Lower leg skin (tissue), 4 donors: ENCODE data around the gene PAWR. TPM values are rescaled to one million over a fixed set of nuclear protein-coding genes. Genes with fewer than 3 reads are reported as not detected.
A peak's percentile ranks its signal among the peaks of the same experiment; 100 is the strongest.

Experiments used
- DNase-seq, 2 donors: peaks; one replicate each; pipeline ENCODE4 v3.0.0-alpha.2; 2019; ENCODE audit warnings: low spot score in 2 of 2
- H3K4me3 ChIP-seq: fragments of 200-600 bp; sonication (generic); 2 replicates; pipeline ENCODE4 v1.5.1; 2017; ENCODE audit warnings: mild to moderate bottlenecking, low read depth; ENCODE audit not compliant: poor library complexity, severe bottlenecking
- POLR2A ChIP-seq, 2 donors: fragments of 450-650 bp; IDR thresholded peaks; one replicate each; pipeline ENCODE4 v1.6.1; 2016 to 2017; ENCODE audit warnings: antibody characterized with exemption in 2 of 2, mild to moderate bottlenecking in 1 of 2, moderate library complexity in 1 of 2
- WGBS, 2 donors: methylation state at CpG; one replicate each; pipeline ENCODE4 v1.1.5; 2018; 5-methylcytosine and 5-hydroxymethylcytosine counted together
- intact Hi-C: fragments of 100-400 bp; cut with DNase I; formaldehyde crosslinking; loops from one replicate; pipeline ENCODE4 v1.15.0; 2023; ENCODE audit warnings: low total_unique reads
- total RNA-seq, 4 donors: library from RNA; depleted of rRNA; stranded (reverse); fragments of >200 nt; gene quantifications; one replicate each; pipeline ENCODE4 v1.1.0, GENCODE V29; 2016
- TF ChIP-seq, protein P1 (sequence below), 3 donors: fragments of 450-650 bp; IDR thresholded peaks; one replicate each; pipeline ENCODE4 v1.5.1; 2016; ENCODE audit warnings: antibody characterized with exemption in 3 of 3, mild to moderate bottlenecking in 3 of 3, moderate library complexity in 2 of 3

PAWR gene, protein sequence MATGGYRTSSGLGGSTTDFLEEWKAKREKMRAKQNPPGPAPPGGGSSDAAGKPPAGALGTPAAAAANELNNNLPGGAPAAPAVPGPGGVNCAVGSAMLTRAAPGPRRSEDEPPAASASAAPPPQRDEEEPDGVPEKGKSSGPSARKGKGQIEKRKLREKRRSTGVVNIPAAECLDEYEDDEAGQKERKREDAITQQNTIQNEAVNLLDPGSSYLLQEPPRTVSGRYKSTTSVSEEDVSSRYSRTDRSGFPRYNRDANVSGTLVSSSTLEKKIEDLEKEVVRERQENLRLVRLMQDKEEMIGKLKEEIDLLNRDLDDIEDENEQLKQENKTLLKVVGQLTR
- 100 to 1,000 TPM in 1 of 4 donors, 10 to 100 TPM in 3; 53.6 to 115 (median 65.6) TPM for total RNA-seq

DNA sequence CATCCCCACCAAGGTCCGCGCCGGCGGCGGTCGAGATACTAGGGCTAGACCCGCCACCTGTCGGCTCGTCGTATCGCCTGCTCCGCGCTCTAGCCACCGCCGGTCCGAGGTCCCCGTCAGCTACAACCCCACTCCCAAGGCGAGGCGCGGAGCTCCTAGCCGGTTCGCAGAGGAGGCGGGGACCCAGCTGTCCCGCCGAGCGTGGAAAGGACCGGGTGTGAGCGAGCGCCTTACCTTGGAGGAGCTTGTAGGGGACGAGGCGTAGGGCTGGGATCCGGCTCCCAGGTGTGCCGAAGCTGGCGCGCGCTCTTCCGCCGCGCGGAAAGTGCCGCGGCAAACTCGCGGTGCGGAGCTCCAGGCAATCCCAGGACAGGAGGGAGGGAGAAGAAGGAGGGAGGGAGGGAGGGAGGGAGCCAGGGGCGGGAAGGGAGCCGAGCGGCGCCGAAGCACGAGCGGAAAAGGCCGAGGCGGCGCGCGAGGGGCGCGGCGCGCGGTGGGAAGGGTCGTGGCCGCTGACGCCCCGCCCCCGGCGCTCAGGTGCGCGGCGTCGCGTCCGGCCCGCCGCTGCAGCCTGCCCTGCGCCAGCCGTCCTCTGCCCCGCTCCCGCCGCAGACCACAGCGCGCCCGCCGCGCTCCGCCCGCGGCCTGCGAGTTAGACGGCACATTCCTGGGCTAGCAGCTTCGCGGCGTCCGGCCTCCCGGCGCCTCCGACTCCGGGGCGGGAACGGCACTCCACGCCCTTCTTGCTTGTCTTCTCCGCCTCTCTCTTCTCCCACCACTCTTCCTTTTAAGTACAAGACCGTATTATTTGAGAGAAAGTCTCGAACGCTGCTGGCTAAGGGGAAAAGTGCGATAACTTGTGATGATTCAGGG is at the start of gene PAWR:
Gene PAWR, minus strand, starts transcription at position 327 of the 873 bp plus-strand sequence. CDS start 720 bp downstream, outside the sequence.
- intact Hi-C loops, result no loop called here
- DNase-seq, result peak; percentile 52 to 92
- H3K4me3 ChIP-seq, result peak within 1 kb of the TSS; percentile 69
- WGBS, 2 donors, result 0% methylated on average over 46 to 69 of the region's 107 CpGs
- TF ChIP-seq POLR2A (IDR thresholded peaks at IDR 0.05), result no peak
- TF ChIP-seq, protein P1, sequence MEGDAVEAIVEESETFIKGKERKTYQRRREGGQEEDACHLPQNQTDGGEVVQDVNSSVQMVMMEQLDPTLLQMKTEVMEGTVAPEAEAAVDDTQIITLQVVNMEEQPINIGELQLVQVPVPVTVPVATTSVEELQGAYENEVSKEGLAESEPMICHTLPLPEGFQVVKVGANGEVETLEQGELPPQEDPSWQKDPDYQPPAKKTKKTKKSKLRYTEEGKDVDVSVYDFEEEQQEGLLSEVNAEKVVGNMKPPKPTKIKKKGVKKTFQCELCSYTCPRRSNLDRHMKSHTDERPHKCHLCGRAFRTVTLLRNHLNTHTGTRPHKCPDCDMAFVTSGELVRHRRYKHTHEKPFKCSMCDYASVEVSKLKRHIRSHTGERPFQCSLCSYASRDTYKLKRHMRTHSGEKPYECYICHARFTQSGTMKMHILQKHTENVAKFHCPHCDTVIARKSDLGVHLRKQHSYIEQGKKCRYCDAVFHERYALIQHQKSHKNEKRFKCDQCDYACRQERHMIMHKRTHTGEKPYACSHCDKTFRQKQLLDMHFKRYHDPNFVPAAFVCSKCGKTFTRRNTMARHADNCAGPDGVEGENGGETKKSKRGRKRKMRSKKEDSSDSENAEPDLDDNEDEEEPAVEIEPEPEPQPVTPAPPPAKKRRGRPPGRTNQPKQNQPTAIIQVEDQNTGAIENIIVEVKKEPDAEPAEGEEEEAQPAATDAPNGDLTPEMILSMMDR (IDR thresholded peaks at IDR 0.05), result peak in 1 of 3 donors; percentile 13

DNA sequence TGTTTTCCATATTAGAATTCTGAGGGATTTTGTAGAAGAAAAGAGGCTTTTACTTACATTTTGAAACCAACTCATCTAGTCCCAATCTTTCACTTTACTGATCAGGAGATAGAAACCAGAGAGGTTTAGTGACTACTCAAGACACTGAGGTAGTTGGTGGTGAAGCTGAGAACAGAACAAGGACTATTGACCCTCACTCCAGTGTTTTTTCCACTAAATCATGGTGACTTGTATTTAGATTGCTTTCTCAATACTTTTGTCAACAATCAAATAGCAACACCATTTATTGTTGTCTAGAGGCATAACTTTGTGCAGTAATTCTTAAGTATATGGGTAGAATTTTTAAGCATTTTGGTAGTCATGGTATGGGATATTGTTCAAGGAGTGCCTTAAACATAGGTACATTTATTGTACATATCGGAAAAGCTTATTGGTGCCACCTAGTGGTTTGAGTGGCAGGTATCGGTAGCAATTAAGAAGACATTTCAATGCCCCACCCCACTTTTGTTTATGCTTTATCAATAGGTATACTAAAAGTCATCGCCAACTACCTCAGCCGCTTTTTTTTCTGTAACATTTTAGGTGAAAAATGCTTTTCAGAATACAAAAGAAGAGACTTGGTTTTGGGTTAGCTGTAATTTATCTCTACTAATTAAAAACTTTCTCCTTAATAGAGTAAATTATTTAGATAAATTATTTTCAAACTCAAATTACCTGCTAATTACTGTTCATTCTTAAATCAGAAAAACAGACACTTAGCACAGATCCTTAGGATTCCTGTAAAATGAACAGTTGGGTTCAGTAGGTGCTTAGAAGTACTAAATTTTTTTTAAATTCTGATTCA is 47.3 kb upstream of the PAWR start:
- TF ChIP-seq POLR2A (IDR thresholded peaks at IDR 0.05), result no peak
- TF ChIP-seq, protein P1 (IDR thresholded peaks at IDR 0.05), result peak in 1 of 3 donors; percentile 9
- no peak overlapping the region for H3K4me3 ChIP-seq
- intact Hi-C loops, result loop anchor here (5.0 to 10.0 kb wide), 2 partner anchors 181 to 303 kb away; no protein-coding TSS in a partner anchor
- WGBS, 2 donors, result 18 to 22% methylated on average over 4 of the region's 4 CpGs
- peak in 1 of 2 donors; percentile 19 for DNase-seq

DNA sequence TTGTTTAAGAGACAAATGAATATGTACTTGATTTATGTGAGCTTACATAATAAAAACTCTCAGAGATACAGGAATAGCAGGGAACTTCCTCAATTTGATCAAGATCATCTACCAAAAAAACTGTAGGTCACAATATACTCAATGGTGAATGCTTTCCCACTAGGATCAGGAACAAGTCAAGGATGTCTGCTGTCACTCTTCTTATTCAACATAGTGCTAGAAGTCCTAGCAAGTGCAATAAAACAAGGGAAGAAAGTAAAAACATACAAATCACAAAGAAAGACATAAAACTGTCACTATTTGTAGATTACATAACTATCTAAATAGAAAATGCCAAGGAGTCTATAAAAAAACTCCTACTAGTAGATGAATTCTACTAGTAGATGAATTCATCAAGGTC is 41.9 kb upstream of the PAWR start:
- no peak for DNase-seq
- H3K4me3 ChIP-seq, result no peak overlapping the region
- intact Hi-C loops, result loop anchor here (10.0 kb wide), 1 partner anchor 298 kb away; no protein-coding TSS in a partner anchor
- TF ChIP-seq, protein P1 (IDR thresholded peaks at IDR 0.05), result no peak
- TF ChIP-seq POLR2A (IDR thresholded peaks at IDR 0.05), result no peak

DNA sequence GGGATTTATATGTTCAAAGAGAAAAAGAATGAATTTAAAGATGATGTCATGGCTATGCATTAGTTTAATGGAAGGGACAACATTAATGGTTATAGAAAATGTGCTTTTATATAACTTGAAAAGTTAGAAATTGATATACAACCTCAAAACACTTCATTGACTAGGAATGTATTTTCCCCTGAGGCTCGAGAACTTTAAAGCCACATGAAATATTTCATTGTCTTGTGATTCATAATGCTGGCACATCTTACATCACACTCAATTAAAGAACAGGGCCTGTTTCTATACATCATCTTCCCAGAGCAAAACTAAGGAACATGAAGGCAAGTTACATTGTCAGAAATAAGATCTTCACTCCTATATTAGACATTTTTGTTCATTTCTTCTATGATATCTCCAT is 35.2 kb upstream of the PAWR start:
- 22 to 28% methylated on average over 1 of the region's 1 CpG for WGBS, 2 donors
- intact Hi-C loops, result no loop called here

DNA sequence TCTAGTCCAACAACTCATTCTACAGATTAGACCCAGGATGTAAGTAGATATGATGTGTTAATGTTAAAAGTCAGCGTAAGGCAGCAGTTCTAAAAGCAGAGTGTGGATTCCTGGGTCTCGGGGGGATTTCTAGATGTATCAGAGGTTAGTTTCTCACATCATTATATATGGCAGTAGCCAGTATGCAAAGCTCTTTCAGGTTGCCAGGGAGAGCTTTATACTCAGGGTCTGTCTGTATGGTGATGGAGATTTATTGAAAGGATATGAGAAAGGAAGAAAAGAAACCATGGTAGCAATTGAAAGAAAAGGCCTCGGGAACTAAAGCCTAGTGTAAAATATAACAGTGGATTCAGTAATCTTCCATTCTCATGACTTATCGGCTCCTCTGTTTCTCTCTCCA is 26.2 kb upstream of the PAWR start:
- WGBS, 2 donors, result 91 to 92% methylated on average over 4 of the region's 4 CpGs
- no peak for DNase-seq
- no peak overlapping the region for H3K4me3 ChIP-seq
- intact Hi-C loops, result no loop called here
- TF ChIP-seq, protein P1 (IDR thresholded peaks at IDR 0.05), result no peak
- TF ChIP-seq POLR2A (IDR thresholded peaks at IDR 0.05), result no peak

More for the DNA sequence above, 35.2 kb upstream of the PAWR start:
- no peak for TF ChIP-seq POLR2A (IDR thresholded peaks at IDR 0.05)
- TF ChIP-seq, protein P1 (IDR thresholded peaks at IDR 0.05), result no peak
- no peak for DNase-seq
- no peak overlapping the region for H3K4me3 ChIP-seq
